Measurements from ENCODE around the gene TMEM170A.

GRCh38 chr16:75461575-75461974, 2.9 kb downstream of the TMEM170A start:
- TF ChIP-seq HDGF (IDR thresholded peaks at IDR 0.05; ENCODE audit: borderline replicate concordance) = no peak
- TF ChIP-seq ZNF384 (IDR thresholded peaks at IDR 0.05) = no peak
- no peak for TF ChIP-seq PKNOX1 (IDR thresholded peaks at IDR 0.05)
- TF ChIP-seq FOXA1 (IDR thresholded peaks at IDR 0.05) = no peak
- no peak for TF ChIP-seq L3MBTL2 (conservative IDR thresholded peaks at IDR 0.05)
- no peak for TF ChIP-seq LEF1 (IDR thresholded peaks at IDR 0.05; ENCODE audit: borderline replicate concordance)
- no peak for TF ChIP-seq SP1 (IDR thresholded peaks at IDR 0.05)
- TF ChIP-seq FOXK2 (IDR thresholded peaks at IDR 0.05) = no peak
- TF ChIP-seq FOXM1 (IDR thresholded peaks at IDR 0.05; ENCODE audit: borderline replicate concordance) = no peak
- TF ChIP-seq ARNT (IDR thresholded peaks at IDR 0.05) = no peak
- no peak for TF ChIP-seq SUZ12 (IDR thresholded peaks at IDR 0.05)
- no peak for TF ChIP-seq BHLHE40 (IDR thresholded peaks at IDR 0.05; ENCODE audit: borderline replicate concordance)
- no peak for TF ChIP-seq ELF4 (IDR thresholded peaks at IDR 0.05)
- TF ChIP-seq NFRKB (IDR thresholded peaks at IDR 0.05) = no peak

Data from HEK293T (cell line).